ENCODE measurements around the gene BDKRB2.

DNA sequence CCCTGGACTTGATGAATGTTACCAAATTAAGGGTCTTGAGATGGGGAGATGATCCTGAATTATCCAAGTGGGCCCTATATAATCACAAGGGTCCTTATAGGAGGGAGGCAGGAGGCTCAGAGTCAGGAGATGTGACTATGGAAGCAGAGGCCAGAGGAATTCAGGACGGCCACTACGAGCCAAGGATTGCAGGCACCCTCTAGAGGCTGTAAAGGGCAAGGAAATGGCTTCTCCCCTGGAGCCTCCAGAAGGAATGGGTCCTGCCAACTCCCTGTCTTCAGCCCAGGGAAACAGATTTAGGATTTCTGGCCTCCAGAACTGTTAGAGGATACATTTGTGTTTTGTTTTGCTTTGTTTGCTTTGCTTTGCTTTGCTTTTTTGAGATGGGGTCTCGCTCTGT is 60.2 kb downstream of the BDKRB2 start:
- TF ChIP-seq, protein P1, sequence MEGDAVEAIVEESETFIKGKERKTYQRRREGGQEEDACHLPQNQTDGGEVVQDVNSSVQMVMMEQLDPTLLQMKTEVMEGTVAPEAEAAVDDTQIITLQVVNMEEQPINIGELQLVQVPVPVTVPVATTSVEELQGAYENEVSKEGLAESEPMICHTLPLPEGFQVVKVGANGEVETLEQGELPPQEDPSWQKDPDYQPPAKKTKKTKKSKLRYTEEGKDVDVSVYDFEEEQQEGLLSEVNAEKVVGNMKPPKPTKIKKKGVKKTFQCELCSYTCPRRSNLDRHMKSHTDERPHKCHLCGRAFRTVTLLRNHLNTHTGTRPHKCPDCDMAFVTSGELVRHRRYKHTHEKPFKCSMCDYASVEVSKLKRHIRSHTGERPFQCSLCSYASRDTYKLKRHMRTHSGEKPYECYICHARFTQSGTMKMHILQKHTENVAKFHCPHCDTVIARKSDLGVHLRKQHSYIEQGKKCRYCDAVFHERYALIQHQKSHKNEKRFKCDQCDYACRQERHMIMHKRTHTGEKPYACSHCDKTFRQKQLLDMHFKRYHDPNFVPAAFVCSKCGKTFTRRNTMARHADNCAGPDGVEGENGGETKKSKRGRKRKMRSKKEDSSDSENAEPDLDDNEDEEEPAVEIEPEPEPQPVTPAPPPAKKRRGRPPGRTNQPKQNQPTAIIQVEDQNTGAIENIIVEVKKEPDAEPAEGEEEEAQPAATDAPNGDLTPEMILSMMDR (IDR thresholded peaks at IDR 0.05; ENCODE audit: insufficient read depth, low read length), result peak; percentile 17
- no peak for TF ChIP-seq POLR2AphosphoS5 (IDR thresholded peaks at IDR 0.05; ENCODE audit: low read depth)
- TF ChIP-seq, protein P2, sequence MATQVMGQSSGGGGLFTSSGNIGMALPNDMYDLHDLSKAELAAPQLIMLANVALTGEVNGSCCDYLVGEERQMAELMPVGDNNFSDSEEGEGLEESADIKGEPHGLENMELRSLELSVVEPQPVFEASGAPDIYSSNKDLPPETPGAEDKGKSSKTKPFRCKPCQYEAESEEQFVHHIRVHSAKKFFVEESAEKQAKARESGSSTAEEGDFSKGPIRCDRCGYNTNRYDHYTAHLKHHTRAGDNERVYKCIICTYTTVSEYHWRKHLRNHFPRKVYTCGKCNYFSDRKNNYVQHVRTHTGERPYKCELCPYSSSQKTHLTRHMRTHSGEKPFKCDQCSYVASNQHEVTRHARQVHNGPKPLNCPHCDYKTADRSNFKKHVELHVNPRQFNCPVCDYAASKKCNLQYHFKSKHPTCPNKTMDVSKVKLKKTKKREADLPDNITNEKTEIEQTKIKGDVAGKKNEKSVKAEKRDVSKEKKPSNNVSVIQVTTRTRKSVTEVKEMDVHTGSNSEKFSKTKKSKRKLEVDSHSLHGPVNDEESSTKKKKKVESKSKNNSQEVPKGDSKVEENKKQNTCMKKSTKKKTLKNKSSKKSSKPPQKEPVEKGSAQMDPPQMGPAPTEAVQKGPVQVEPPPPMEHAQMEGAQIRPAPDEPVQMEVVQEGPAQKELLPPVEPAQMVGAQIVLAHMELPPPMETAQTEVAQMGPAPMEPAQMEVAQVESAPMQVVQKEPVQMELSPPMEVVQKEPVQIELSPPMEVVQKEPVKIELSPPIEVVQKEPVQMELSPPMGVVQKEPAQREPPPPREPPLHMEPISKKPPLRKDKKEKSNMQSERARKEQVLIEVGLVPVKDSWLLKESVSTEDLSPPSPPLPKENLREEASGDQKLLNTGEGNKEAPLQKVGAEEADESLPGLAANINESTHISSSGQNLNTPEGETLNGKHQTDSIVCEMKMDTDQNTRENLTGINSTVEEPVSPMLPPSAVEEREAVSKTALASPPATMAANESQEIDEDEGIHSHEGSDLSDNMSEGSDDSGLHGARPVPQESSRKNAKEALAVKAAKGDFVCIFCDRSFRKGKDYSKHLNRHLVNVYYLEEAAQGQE (IDR thresholded peaks at IDR 0.05; ENCODE audit: insufficient replicate concordance, low read depth), result no peak
- no peak for TF ChIP-seq GABPA (IDR thresholded peaks at IDR 0.05; ENCODE audit: low read depth)
